HG03039 (cell line): Measurements from ENCODE around the gene SLC7A5.
"Not testable (repeated sequence)": the region's sequence is repeated elsewhere in the genome, so short reads cannot be mapped to it uniquely, and the experiment has no call there.

Source experiments
- ATAC-seq: cut with Tn5 transposase; IDR thresholded peaks from one replicate; pipeline ENCODE4 v1.9.1; 2021; ENCODE audit warnings: mild to moderate bottlenecking, moderate library complexity; ENCODE audit not compliant: unreplicated experiment

Gene SLC7A5

GRCh38 chr16:87888346-87888745 is 19.0 kb upstream of the SLC7A5 start:
- ATAC-seq: not testable (repeated sequence)

GRCh38 chr16:87887931-87888330 is 18.6 kb upstream of the SLC7A5 start:
- ATAC-seq: not testable (repeated sequence)

- not testable (repeated sequence) for ATAC-seq
Measured at GRCh38 chr16:87885371-87885967, 16.2 kb upstream of the SLC7A5 start.

GRCh38 chr16:87882436-87883019 is 13.2 kb upstream of the SLC7A5 start:
- ATAC-seq: no peak

- no peak for ATAC-seq
Measured at GRCh38 chr16:87881324-87882200, 12.3 kb upstream of the SLC7A5 start.

- ATAC-seq: no peak
Measured at GRCh38 chr16:87880117-87880696, 10.9 kb upstream of the SLC7A5 start.

- ATAC-seq: not testable (repeated sequence)
Measured at GRCh38 chr16:87879411-87880013, 10.2 kb upstream of the SLC7A5 start.

GRCh38 chr16:87878704-87879103 is 9.4 kb upstream of the SLC7A5 start:
- no peak for ATAC-seq

GRCh38 chr16:87877942-87878507 is 8.7 kb upstream of the SLC7A5 start:
- ATAC-seq: no peak

GRCh38 chr16:87874639-87875427 is 5.5 kb upstream of the SLC7A5 start:
- ATAC-seq: no peak

GRCh38 chr16:87870418-87871291 is 1.3 kb upstream of the SLC7A5 start:
- ATAC-seq: not testable (repeated sequence)

GRCh38 chr16:87869879-87870417 is 641 bp upstream of the SLC7A5 start:
- ATAC-seq: not testable (repeated sequence)

- ATAC-seq: not testable (repeated sequence)
Measured at GRCh38 chr16:87868254-87869029, 865 bp downstream of the SLC7A5 start.

GRCh38 chr16:87865902-87866555 is 3.3 kb downstream of the SLC7A5 start:
- ATAC-seq: not testable (repeated sequence)

GRCh38 chr16:87864331-87864989 is 4.8 kb downstream of the SLC7A5 start:
- no peak for ATAC-seq

- not testable (repeated sequence) for ATAC-seq
Measured at GRCh38 chr16:87863327-87863635, 6.0 kb downstream of the SLC7A5 start.
